GM08714 (cell line): ENCODE data around the gene CTNNBIP1.

Source experiments
- H3K4me3 ChIP-seq: fragments of 200-500 bp; sonication (Bioruptor generic); 2 replicates; pipeline ENCODE4 v1.5.1; 2014; ENCODE audit warnings: mild to moderate bottlenecking, low read length, inconsistent platforms
- ZNF274 ChIP-seq: IDR thresholded peaks from 2 replicates; pipeline ENCODE4 v1.6.1; 2012; ENCODE audit warnings: mild to moderate bottlenecking, low read depth, low read length

Gene CTNNBIP1

DNA sequence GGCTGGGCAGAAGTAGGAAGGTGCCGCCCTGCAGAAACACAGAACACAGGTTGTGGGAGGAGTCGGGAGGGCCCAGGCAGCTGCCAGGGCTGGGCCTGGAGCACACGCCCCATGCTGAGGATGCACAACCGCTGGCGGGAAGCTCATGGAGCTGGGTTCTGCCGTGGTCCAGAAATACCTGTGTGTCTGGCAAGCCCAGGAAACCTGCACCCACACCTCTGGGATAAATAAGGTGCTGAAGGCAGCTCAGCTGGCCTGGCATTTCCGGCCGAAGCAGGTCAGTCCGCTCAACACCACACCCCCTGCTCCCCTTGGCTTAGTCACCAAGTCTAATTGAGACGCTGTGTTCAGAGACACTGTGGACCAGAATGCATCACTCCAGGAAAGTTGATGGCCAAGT lies 32.1 kb downstream of the CTNNBIP1 start:
- no peak for TF ChIP-seq ZNF274
- H3K4me3 ChIP-seq: no peak overlapping the region

DNA sequence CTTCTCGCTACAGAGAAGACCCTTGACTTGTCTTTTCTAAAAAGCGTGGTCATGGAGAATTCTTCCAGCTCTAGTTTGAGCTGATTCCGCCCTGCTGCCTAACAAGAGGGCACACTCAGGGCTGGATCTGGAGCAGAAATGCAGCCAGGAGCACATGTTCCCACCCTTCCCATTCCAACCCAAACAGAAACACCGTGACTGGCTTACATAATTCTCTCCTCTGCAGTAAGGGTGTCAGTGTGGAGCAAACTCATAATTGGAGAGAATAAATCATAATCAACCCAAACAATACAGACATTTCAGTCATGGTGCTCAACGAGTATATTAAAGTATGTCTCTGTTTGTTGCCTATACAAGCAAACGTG lies 34.5 kb downstream of the CTNNBIP1 start:
- no peak overlapping the region for H3K4me3 ChIP-seq

DNA sequence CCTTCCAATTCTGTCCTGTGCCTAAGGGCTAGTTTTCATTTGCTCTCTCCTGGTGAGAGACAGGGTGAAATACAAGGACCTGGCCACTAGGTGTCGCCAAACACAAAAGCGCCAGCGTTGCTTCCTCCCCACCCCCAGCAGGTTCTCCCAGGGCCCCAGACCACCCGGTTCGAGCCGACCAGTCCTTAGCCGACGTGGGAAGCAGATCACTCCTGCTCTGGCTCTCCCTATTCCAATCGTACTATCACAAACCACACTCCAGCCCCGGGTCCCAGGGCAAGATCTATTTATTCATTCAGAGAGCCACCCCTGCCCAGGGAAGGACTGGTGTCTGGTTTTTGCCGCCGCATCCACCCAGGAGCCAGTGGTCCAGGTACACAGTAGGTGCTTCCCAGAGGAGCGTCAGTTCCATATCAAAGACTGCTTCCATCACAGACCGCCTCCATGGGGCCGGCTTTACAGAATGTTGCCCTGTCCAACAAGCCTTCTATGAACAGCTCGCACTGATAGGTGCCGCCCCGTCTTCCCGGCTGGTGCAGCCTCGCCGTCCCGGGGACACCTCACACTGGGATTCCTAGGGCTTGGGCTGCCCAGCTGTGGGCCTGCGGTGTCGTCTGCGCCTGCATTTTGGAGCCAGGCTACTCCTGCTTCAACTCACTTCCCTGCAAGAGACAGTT lies 35.0 kb downstream of the CTNNBIP1 start:
- TF ChIP-seq ZNF274: no peak
- H3K4me3 ChIP-seq: no peak overlapping the region

More for the DNA sequence above, 34.5 kb downstream of the CTNNBIP1 start:
- no peak for TF ChIP-seq ZNF274

DNA sequence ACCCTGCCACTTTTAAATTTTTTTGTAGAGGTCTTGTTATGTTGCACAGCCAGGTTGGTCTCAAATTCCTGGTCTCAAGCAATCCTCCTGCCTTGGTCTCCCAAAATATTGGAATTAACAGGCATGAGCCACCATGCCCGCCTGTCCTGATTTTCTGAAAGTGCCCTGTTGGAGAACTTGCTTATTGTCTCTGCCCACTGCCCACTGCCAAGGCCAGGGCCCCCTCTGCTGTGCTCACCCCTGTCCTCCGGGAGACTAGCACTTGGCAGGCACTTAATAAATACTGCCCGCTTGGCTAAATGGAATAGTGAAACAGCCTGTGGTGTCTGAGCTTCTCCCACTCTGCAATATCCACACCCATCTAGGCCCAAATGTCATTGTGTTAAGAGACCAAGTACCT lies 35.7 kb downstream of the CTNNBIP1 start:
- TF ChIP-seq ZNF274: no peak
- no peak overlapping the region for H3K4me3 ChIP-seq

DNA sequence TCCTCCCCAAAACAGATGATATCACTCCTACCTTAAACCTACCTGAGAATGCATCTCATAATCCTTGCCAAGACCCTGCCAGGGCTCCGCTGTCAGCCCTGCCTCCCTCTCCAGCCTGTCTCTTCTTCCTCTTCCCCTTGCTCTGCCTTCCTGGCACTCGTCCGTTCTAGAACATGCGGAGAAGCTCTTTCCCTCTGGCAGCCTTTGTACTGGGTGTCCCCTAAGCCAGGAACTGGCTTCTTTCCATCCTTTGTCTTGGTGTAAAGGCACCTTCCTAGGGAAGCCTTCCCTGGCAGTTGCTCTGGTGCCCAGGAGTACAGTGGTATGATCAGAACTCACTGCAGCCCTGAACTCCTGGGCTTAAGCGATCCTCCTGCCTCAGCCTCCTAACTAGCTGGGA lies 36.1 kb downstream of the CTNNBIP1 start:
- no peak for TF ChIP-seq ZNF274
- no peak overlapping the region for H3K4me3 ChIP-seq

DNA sequence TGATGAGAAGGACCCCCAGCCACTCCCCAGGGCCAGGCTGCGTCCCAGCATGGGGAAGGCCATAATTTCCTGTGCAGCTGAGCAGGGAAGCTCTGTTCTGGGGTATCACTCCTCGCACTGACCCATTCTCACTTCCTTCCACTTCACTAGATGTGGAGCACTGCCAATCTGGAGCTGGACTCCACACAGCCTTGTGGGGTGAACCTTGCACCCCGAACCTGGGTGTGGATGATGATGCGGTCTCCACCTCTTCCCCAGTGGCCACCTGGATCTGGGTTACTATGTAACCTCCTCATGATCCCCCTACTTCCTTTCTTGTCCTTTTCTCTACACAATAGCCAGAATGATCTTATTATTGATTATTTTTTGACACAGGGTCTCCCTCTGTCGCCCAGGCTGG lies 36.7 kb downstream of the CTNNBIP1 start:
- H3K4me3 ChIP-seq: no peak overlapping the region
- no peak for TF ChIP-seq ZNF274

DNA sequence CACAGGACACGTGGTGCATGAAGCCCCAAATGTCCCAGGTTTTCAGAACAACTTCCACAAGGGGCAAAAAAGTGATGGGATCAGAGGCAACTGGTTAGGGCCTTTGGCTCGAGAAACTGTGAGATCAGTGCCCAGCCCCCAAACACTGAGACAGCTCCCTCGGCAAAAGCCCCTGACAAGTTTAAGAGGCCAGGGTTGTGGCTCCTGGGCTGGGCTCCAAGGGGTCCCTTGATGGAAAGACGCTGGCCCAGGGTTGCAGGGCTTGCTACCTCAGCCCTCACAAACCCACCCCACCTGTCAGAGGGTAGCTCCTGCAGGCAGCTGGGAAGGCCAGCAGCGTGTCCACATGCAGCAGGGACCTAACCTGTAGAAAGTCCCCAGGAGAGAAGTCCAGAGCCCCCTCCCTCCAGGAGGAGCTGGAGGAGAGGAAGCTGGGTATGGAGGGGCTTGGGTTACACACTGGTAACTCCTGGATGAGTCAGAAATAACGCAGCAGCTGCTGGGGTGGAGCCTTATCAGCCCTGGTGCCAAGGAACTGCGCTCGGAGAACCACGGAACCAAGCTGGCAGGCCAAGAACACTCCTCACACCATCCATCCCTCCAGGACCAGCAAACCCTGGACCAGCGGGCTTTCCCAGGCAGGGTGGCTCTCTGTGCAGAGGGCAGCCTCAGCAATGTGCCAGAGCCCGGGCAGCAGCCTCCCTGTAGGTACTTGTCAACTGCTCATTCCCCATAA lies 37.5 kb downstream of the CTNNBIP1 start:
- H3K4me3 ChIP-seq: no peak overlapping the region
- TF ChIP-seq ZNF274: no peak

DNA sequence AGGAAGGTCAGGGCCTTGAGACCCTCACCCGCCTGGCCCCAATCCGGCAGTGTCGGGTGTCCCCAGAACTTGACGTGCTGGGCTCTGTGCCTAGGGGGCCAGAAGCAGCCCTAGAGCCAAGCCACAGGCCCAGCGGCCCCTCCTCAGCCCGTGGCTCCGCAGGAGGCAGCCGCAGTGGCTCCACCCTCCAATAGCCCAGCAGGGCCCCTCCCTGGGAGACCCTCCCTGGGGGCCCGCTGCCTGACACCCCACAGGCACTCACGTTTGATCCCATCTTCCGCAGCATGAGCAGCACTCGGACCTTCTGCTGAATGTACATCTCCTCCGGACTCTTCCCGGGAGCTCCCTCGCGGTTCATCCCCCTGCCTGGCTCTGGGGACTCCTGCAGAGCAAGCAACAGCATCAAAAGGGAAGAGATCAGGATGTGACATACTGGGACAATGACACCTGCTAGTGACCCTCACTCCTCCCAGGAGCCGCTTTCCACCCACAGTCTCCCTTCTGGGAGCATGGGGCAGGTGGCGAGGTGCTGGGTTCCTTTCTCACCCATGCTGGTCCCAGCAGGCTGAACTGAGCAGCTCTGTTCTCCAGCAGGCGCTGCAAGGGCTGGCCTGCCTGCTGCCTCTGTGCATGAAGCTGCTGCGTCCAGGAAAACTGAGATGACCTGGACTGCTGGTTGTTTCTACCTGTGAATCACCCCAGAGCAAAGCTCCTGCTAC lies 38.2 kb downstream of the CTNNBIP1 start:
- no peak for TF ChIP-seq ZNF274
- H3K4me3 ChIP-seq: no peak overlapping the region

DNA sequence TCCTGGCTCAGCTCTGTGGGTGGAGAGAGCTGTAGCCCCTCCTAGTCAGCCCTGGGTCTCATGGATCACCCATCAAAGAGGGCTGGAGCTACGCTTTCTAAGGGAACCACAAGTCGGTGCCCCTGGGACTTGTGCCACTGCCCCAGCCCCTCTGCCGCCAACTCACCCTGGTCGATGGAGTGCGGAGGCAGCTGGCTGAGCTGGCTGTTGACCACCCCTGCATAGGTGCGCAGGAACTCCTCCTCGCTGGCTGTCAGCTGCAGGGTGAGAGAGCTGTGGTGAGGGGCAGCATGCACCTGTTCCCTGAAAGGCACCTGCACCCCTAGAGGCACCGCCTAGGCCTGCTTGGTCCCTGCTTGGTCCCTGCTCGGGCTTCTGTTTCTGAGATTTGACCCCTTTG lies 39.0 kb downstream of the CTNNBIP1 start:
- no peak for TF ChIP-seq ZNF274
- no peak overlapping the region for H3K4me3 ChIP-seq

DNA sequence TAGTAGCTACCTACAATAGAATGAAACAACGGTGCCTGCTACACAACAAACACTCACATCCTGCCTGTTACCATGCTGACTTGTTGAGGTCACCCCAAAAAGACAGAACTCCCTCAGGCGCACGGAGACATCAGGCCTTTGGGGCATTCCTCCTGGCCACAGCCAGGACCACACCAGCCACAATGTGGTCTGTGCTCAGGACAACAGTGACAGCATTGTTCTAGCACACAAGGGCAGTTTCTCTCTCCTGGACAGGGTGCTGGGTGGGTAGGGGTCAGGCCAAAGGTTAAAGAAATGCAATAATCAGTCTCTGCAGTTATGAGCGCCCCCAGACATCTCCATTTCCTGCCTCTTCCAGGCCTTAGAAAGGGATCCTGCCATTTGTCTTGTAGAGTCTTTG lies 39.5 kb downstream of the CTNNBIP1 start:
- no peak for TF ChIP-seq ZNF274
- H3K4me3 ChIP-seq: no peak overlapping the region

DNA sequence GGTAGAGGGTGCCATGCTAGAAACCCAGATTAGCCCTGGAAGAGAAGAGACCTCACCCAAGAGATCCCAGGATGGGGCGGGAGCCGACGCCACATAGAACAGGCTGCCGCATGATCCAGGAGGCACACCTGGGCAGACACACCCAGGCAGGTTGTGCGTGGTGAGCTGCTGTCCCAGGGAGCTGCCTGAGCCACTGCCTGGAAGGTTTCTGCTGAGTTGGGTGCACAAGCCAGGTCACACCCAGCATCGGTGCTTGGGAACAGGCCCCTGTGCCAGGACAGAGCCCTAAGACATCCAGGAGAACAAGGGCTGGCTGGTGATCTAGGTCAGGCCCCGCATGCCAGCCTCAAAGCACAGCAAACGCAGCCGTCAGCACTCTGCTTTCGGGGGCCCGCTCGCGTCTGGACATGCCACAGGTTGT lies 40.2 kb downstream of the CTNNBIP1 start:
- no peak for TF ChIP-seq ZNF274
- no peak overlapping the region for H3K4me3 ChIP-seq

DNA sequence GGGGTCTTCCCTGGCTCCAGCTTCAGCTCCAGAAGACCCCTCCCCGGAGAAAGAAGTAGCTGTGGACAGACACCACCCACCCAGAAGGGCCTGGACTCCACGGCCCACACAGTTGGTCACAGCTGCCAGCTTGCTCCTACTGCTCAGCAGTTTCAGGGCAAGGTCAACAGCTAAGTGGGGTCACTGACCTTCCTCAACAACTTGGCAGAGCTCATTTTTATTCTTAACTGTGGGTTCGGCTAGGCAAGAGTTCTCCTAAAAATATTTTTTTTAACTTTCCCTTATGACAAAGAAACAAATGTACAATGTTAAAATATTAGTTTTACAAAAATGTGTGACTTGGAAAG lies 41.9 kb downstream of the CTNNBIP1 start:
- H3K4me3 ChIP-seq: no peak overlapping the region
- TF ChIP-seq ZNF274: no peak

DNA sequence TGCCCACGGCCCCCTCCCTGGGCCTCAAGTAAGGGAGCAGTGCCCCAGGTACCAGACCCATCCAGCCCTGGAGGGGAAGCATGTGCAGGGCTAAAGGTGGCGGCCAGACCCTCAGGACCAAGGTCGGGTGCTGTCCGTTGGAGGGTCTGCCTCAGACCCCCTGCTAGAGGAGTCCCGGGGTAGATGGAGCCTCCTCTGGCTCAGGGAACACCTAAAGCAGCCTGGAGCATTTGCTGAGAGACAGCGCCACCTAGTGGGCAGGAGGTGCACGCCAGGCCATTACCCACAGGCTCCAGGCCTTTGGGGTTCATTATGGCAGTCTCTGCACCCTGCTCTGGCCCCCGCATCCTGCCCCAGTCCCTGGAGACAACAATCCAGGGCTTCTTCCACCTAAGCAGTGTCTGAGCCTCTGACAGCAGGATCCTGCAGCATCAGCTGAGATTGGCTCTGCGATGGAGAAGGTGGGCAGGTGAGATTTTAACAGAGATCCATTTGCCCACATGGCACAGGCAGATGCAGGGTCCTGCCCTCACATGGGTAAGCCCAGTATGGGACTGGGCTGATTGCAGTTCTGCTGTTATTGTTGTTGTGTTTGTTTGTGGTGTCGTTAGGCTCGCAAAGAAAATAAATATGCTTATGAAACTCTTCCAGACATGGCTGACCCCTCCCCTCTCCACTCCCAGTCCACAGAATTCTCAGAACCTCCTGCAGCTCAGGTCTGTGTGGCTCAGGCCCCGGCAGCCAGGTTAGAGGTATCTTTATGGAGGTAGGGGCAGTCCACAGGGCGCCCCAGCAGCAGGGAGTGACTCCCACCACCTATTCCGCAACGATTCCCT lies 42.4 kb downstream of the CTNNBIP1 start:
- no peak for TF ChIP-seq ZNF274
- H3K4me3 ChIP-seq: no peak overlapping the region

DNA sequence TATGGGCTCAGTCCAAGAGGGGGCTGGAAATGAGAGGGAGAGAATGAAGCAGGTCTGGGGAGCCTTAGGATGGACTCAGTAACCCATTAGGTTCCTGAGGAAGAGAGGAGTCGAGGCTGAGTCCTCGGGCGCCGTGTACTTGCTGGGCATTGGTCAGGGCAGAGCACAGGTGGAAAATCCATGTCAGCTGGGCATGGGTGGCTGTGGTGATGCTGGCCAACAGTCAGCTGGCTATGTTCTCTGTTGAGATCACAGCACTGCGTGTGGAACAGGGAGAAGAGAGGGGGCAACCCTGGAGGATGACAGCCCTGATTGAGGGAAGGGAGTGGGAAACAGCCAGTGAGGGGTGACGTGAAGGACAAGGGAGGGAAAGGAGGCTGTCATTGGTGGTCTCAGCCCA lies 43.2 kb downstream of the CTNNBIP1 start:
- H3K4me3 ChIP-seq: no peak overlapping the region

More for the DNA sequence above, 43.2 kb downstream of the CTNNBIP1 start:
- TF ChIP-seq ZNF274: no peak
